Measurements from ENCODE around the gene ACVRL1.

DNA sequence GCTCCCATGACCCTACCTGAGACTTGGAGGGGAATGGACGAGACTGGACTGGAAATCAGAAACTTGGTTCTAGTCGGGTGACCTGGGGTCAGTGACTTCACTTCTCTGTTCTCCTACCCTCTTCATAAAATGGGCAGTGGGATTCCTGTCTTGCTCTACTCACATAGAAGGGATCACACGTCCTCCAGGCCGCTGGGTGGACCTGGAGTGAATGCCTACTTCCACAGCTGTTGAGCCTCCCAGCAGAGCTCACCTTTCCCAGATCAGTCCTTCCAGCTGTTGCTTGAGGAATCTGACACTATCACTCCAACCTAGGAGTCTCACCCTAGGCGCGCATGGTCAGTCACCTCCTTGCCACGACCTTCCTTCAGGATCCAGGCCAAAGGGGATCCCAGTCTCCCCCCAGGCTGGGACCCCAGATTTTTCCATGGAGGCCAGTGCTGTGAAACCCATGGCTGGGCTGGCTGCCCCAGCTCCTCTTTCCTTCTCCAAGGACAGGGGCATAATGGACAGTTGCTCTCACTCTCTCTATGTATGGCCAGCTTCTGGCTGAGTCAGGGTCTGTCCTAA is 637 bp downstream of the ACVRL1 start:
- no peak for TF ChIP-seq EP300 (IDR thresholded peaks at IDR 0.05; ENCODE audit: low read depth)
- TF ChIP-seq, protein P1, sequence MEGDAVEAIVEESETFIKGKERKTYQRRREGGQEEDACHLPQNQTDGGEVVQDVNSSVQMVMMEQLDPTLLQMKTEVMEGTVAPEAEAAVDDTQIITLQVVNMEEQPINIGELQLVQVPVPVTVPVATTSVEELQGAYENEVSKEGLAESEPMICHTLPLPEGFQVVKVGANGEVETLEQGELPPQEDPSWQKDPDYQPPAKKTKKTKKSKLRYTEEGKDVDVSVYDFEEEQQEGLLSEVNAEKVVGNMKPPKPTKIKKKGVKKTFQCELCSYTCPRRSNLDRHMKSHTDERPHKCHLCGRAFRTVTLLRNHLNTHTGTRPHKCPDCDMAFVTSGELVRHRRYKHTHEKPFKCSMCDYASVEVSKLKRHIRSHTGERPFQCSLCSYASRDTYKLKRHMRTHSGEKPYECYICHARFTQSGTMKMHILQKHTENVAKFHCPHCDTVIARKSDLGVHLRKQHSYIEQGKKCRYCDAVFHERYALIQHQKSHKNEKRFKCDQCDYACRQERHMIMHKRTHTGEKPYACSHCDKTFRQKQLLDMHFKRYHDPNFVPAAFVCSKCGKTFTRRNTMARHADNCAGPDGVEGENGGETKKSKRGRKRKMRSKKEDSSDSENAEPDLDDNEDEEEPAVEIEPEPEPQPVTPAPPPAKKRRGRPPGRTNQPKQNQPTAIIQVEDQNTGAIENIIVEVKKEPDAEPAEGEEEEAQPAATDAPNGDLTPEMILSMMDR (IDR thresholded peaks at IDR 0.05) = no peak

Measured in transverse colon (tissue), 3 donors.